ENCODE data around the gene IGSF22.
"Not testable (repeated sequence)": the region's sequence is repeated elsewhere in the genome, so short reads cannot be mapped to it uniquely, and the experiment has no call there.

The IGSF22 gene

DNA sequence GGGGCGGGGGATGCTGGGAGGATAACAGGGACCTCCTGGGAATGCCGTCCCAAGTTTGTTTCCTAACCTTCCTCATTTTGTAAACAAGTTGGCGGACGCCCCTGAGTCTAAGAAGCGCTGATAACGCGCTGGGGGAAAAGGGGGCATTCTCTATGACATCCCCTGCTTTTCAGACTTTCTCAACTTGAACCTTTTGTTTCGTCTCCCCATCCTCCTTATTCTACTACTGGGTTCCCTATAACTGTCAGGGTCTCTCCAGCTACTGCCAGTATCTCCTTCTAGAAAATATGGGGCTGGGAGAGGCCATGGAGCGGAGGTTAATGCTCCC is 26.8 kb downstream of the IGSF22 start:
- peak overlapping the region; percentile 63; the same call in 1 of the 2 replicates for H3K4me3 ChIP-seq (ENCODE audit: low read length)
- no peak for TF ChIP-seq ZNF274 (IDR thresholded peaks at IDR 0.05; ENCODE audit: low read depth, low read length)

DNA sequence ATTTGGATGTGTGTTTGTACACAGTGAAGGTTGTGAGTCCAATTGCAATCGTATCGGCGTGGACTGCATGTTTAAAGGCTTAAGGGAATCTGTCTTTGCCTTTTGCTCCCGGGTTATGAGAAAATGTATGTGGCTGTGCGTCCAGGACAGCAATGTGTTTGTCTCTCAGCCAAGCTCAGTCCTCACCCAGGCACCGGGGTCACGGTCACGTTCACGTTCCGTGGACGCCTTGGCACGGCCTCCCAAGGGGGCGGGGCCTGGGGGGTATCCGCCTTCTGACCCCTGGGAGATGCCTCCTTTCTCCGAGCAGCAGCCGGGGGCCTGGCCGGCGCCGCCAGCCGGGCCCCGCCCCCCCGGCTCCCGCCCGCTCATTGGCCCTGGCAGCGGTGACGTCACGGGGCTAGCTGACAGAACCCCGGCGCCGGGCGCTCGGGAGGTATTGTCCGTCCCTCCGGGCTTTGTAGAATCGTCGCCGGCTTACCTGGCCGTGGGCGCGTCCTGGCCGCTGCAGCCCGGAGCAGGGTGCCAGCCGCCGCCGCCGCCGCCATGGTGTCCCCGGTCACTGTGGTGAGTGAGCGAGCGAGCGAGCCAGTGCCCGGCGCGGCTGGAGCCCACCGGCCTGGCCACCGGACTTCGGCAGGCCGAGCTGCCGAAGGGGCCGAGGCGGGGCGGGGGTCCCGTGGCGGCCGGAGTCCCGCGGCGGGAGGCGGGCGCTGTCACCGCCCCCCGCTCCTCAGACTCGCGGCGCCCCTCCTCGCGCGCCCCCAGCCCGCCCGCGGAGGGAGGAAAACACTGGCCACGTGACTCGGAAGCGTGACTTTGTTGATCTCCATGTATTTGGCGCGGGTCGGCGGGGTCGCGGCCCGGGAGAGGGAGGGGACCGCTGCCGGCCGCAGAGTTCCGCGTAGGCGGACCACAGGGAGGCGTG is 27.4 kb downstream of the IGSF22 start, which contains the start of gene TMEM86A:
Gene TMEM86A, plus strand, starts transcription at position 439 of the 928 bp plus-strand sequence. Its CDS starts 108 bp downstream, at position 547.
- no peak for TF ChIP-seq ZNF274 (IDR thresholded peaks at IDR 0.05; ENCODE audit: low read depth, low read length)
- H3K4me3 ChIP-seq (ENCODE audit: low read length): peak within 1 kb of the TSS; percentile 63; the same call in 1 of the 2 replicates

DNA sequence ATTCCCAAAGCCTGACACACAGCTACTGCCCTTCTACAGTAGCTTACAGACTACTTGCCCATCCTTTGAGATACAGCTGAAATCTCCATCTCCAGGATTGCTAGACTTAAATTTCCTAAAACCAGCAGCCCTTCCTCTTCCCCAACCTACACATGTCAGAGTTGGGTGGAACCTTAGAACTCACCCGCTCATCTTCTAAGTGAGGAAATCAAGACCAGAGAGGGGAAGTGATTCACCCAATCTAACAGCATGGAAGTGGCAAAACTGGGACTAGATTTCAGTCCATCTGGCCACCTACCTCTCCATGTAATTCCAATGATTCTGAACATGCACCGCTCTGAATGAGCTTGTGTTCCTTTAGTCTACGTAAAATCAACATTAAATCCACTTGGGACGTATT is 28.4 kb downstream of the IGSF22 start:
- no peak overlapping the region for H3K4me3 ChIP-seq (ENCODE audit: low read length)
- no peak for TF ChIP-seq ZNF274 (IDR thresholded peaks at IDR 0.05; ENCODE audit: low read depth, low read length)

DNA sequence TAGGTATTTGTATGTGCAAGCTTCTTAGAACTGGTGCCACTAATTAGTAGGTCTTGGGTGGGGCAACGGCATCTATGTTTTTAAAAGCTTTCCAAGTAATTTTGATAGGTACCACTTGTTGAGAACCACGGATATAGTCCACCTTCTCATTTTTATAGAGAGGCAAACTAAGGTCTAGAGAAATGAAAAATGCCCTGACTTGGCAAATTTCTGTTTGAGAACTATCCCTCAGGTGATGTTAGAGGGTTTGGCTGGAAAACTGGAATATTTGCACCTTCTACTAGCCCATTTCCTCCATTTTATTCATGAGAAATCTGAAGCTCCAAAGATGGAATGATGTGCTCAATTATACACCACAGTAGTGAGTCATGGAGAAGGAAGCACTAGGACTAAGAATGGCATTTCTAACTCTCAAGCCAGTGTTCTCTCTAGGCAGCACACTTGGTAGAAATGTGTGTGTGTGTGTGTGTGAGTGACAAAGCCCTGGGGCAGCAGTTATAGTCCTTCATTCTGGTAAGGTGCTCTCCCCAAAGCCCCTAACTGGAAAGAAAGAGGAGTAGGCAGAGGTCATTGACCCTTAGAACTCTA is 29.3 kb downstream of the IGSF22 start:
- H3K4me3 ChIP-seq (ENCODE audit: low read length): no peak overlapping the region
- TF ChIP-seq ZNF274 (IDR thresholded peaks at IDR 0.05; ENCODE audit: low read depth, low read length): no peak

DNA sequence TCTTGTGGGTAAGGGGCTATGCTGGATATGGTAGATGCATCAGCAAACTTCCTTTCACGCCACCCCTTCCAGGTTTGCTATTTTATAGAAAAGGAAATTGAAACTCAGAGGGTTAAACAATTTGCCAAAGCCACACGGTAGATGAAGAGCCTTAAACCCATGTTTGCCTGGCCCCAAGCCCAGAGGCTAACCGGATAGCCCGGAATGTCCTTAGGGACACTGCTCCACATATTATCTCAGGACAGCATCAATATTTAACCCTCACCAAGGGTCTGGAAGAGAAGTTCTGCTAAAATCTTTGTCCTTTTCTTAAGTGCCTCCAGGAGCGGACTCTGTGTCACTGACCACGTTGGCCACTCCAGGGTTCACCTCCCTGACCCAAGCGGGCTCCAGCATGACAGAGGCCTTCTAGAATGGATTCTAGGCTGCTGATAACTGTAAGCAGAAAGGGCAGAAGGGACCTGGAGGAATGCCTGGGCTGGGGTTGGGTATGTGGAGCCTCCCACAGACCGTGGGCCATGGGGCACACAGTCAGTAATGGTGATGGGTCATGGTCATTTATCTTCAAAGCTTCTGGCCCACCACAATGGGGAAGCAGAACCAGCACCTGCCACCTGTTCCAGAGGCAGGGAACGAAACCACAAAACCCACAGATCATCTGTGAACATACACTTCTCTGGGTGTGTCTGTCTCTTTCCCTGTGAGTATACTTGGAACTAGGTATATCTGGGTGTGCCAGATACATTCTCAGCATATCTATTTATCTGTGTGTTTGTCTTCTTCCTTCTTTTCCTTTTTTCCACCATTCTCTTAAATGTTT is 32.8 kb downstream of the IGSF22 start:
- no peak overlapping the region for H3K4me3 ChIP-seq (ENCODE audit: low read length)
- no peak for TF ChIP-seq ZNF274 (IDR thresholded peaks at IDR 0.05; ENCODE audit: low read depth, low read length)

DNA sequence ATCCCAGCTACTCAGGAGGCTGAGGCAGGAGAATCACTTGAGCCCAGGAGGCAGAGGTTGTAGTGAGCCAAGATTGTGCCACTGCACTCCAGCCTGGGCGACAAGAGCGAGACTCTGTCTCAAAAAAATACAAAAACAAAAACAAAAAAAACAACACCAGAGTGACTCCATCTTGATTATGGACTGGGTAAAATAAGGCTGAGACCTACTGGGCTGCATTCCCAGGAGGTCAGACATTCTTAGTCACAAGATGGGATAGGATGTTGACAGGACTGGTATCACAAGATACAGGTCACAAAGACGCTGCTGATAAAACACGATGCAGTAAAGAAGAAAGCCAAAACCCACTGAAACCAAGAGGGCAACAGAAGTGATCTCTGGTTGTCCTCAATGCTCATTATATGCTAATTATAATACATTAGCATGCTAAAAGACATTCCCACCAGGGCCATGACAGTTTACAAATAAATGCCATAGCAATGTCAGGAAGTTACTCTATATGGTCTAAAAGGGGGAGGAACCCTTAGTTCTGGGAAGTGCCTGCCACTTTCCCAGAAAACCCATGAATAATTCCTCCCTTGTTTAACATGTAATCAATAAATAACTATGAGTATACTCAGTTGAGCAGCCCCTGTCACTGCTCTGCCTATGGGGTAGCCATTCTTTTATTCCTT is 34.4 kb downstream of the IGSF22 start:
- H3K4me3 ChIP-seq (ENCODE audit: low read length): not testable (repeated sequence)

DNA sequence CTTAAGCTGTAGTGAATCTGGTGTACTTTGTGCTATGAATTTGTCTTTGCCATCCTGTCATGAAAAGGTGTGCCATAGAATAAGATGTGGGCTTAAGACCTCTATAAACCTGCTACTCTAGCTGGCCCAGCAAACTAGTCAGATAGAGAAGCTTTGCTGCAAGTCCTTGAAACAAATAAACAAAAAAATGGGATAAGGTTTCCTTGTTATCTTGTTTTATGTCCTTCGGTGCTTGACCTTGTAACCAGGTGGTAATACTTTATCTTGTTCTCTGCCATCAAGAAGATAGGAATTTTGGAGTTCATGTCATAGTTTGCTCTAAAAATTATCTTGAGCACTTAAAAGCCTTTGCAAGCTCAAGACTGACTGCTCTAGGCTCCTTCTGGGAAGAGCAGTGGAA is 41.7 kb downstream of the IGSF22 start:
- H3K4me3 ChIP-seq (ENCODE audit: low read length): no peak overlapping the region
- TF ChIP-seq ZNF274 (IDR thresholded peaks at IDR 0.05; ENCODE audit: low read depth, low read length): no peak

DNA sequence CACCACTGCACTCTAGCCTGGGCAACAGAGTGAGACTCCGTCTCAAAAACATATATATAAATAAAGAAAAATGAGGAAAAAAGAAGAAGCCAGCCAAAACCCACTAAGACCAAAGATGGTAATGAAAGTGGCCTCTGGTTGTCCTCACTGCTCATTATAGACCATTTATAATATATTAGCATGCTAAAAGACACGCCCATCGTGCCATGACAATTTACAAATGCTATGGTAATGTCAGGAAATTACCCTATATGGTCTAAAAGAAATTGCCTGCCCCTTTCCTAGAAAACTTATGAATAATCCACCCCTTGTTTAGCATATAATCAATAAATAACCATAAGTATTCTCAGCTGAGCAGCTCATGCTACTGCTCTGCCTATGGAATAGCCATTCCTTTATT is 43.5 kb downstream of the IGSF22 start:
- H3K4me3 ChIP-seq (ENCODE audit: low read length): no peak overlapping the region
- no peak for TF ChIP-seq ZNF274 (IDR thresholded peaks at IDR 0.05; ENCODE audit: low read depth, low read length)

DNA sequence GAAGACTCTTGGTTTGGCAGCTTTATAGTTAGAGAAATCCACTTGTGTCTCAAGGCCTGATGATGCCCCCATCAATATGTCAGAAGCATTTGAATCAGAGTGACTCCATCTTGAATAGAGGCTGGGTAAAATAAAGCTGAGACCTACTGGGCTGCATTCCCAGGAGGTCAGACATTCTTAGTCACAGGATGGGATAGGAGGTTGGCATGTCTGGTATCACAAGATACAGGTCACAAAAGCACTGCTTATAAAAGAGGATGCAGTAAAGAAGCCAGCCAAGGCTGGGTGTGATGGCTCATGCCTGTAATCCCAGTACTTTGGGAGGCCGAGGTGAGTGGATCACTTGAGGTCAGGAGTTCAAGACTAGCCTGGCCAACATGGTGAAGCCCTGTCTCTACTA is 44.0 kb downstream of the IGSF22 start:
- not testable (repeated sequence) for H3K4me3 ChIP-seq (ENCODE audit: low read length)

DNA sequence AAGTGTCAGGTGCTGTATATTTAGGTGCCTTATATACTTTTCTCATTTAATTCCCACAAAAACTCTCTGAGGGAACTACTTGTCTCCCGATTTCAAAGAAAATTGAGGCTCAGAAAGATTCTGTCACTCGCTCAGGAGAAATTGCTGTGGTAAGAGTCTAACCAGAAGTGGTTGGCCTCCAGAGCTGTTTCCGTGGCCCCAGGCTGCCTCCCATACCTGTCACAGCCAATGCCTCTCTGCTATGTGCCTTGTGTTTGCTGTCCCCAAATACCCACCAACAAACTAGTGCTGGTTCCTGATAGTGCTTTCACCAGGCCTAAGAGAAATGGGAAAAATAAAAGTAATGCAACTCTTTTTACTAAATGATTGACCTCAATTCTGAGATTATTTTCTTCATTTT is 48.4 kb downstream of the IGSF22 start:
- H3K4me3 ChIP-seq (ENCODE audit: low read length): no peak overlapping the region
- TF ChIP-seq ZNF274 (IDR thresholded peaks at IDR 0.05; ENCODE audit: low read depth, low read length): no peak

DNA sequence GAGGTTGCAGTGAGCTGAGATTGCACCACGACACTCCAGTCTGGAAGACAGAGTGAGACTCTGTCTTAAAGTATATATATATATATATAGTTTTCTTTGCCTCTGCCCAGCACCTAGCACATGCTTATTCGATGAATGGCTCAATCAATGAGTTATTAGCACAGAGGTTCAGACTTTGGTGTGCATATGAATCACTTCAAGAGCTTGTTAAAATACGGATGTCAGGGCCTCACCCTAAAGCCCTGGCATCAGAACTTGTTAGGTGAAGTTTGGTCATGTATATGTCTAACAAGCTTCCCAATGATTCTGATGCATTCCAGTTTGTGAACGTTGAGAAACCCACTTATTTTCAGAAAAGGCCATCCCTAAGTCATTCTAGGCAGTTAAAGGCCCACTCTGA is 49.2 kb downstream of the IGSF22 start:
- no peak for TF ChIP-seq ZNF274 (IDR thresholded peaks at IDR 0.05; ENCODE audit: low read depth, low read length)
- H3K4me3 ChIP-seq (ENCODE audit: low read length): no peak overlapping the region

DNA sequence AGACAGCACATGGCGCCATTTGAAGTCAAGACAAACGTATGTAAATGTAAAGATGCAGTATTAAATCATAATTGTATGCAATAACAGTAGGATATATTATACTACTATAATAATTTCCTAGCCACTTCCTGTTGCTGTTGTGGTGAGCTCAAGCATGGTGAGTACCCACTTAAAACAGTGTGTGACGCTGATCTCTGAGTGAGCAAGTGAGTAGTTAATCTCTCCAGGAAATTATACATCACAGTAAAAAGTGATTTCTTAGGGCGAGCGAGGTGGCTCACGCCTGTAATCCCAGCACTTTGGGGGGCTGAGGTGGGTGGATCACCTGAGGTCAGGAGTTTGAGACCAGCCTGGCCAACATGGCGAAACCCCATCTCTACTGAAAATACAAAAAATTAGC is 53.8 kb downstream of the IGSF22 start:
- H3K4me3 ChIP-seq (ENCODE audit: low read length): not testable (repeated sequence)

DNA sequence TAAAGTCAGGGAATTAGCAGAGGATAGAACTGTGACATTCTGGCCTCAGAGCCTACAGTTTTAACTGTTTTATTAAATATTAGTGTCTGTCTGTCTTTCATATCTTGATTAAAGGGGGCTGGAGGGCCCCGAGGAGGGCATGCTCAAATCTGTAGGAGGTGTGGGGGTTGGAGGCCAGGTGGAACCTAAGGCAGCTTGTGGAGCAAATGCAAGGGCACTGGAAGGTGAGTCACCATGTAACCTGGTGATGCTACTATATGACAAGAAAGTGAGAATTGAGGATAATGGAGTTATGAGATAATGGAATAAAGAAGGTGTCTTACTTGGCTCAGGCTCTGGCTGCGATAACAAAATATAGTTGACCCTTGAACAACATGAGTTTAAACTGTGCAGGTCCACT is 54.7 kb downstream of the IGSF22 start:
- no peak overlapping the region for H3K4me3 ChIP-seq (ENCODE audit: low read length)
- TF ChIP-seq ZNF274 (IDR thresholded peaks at IDR 0.05; ENCODE audit: low read depth, low read length): no peak

DNA sequence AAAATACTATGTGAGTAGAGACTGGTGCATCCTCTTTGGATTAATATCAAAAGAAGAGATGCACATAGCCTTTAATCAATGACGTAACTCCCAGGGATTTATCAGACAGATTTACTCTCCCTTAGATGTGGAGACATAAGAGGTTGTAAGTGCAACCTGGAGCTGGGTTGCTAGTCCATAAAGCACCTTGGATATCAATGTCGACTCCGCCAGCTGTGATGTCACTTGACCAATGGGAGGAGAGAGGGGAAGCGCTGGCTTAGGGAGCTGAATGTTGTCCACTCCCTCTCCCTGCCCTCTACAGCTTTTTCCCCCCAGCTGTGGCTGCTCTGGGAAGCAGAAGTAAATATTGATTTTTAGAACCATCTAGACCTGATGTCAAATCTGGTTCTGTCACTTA is 56.3 kb downstream of the IGSF22 start:
- H3K4me3 ChIP-seq (ENCODE audit: low read length): no peak overlapping the region
- TF ChIP-seq ZNF274 (IDR thresholded peaks at IDR 0.05; ENCODE audit: low read depth, low read length): no peak

All from GM08714 (cell line).